Measurements from ENCODE around the gene BCL7B. TPM values are rescaled to one million over a fixed set of nuclear protein-coding genes. Genes with fewer than 3 reads are reported as not detected.
"Not testable (repeated sequence)": the region's sequence is repeated elsewhere in the genome, so short reads cannot be mapped to it uniquely, and the experiment has no call there.

Gene BCL7B
- polyA plus RNA-seq, result 10 to 100 TPM; 20.8 to 70.4 (median 68.8) TPM

- WGBS, 3 donors, result 4 to 8% (median 6%) methylated on average over 59 to 82 of the region's 83 CpGs
- peak within 1 kb of the TSS; percentile 98 for H3K27ac ChIP-seq (ENCODE audit: low read depth, low read length)
Observed at GRCh38 chr7:73557397-73558257, at the start of gene BCL7B. TSS of gene BCL7B (minus strand) at chr7:73557690. CDS start at chr7:73557578, 112 bp downstream.

- WGBS, 3 donors, result 71 to 77% (median 72%) methylated on average over 23 of the region's 23 CpGs
- H3K27ac ChIP-seq (ENCODE audit: low read depth, low read length), result no peak overlapping the region
Observed at GRCh38 chr7:73605601-73606220, 48.2 kb upstream of the BCL7B start.

GRCh38 chr7:73602721-73603651 is 45.5 kb upstream of the BCL7B start:
- 47 to 73% (median 72%) methylated on average over 22 of the region's 22 CpGs for WGBS, 3 donors
- H3K27ac ChIP-seq (ENCODE audit: low read depth, low read length), result no peak overlapping the region

GRCh38 chr7:73599916-73600315 is 42.4 kb upstream of the BCL7B start:
- WGBS, 3 donors, result 56 to 66% (median 63%) methylated on average over 7 of the region's 7 CpGs
- no peak overlapping the region for H3K27ac ChIP-seq (ENCODE audit: low read depth, low read length)

GRCh38 chr7:73599151-73599882 is 41.8 kb upstream of the BCL7B start:
- H3K27ac ChIP-seq (ENCODE audit: low read depth, low read length), result no peak overlapping the region
- WGBS, 3 donors, result 69 to 73% (median 72%) methylated on average over 13 of the region's 13 CpGs

GRCh38 chr7:73597978-73598782 is 40.7 kb upstream of the BCL7B start:
- H3K27ac ChIP-seq (ENCODE audit: low read depth, low read length), result no peak overlapping the region
- 87 to 92% (median 90%) methylated on average over 5 of the region's 5 CpGs for WGBS, 3 donors

- 67 to 77% (median 71%) methylated on average over 25 to 37 of the region's 37 CpGs for WGBS, 3 donors
Observed at GRCh38 chr7:73596191-73597065, 38.9 kb upstream of the BCL7B start.

GRCh38 chr7:73595358-73595757 is 37.9 kb upstream of the BCL7B start:
- WGBS, 3 donors, result 89 to 91% (median 90%) methylated on average over 9 of the region's 9 CpGs

More at GRCh38 chr7:73596191-73597065, 38.9 kb upstream of the BCL7B start:
- no peak overlapping the region for H3K27ac ChIP-seq (ENCODE audit: low read depth, low read length)

GRCh38 chr7:73593207-73594045 is 35.9 kb upstream of the BCL7B start:
- 75 to 79% (median 79%) methylated on average over 14 of the region's 14 CpGs for WGBS, 3 donors

More at GRCh38 chr7:73595358-73595757, 37.9 kb upstream of the BCL7B start:
- no peak overlapping the region for H3K27ac ChIP-seq (ENCODE audit: low read depth, low read length)

GRCh38 chr7:73586911-73587310 is 29.4 kb upstream of the BCL7B start:
- 94 to 96% (median 96%) methylated on average over 12 of the region's 12 CpGs for WGBS, 3 donors
- H3K27ac ChIP-seq (ENCODE audit: low read depth, low read length), result no peak overlapping the region

More at GRCh38 chr7:73593207-73594045, 35.9 kb upstream of the BCL7B start:
- H3K27ac ChIP-seq (ENCODE audit: low read depth, low read length), result no peak overlapping the region

GRCh38 chr7:73585196-73585595 is 27.7 kb upstream of the BCL7B start:
- H3K27ac ChIP-seq (ENCODE audit: low read depth, low read length), result no peak overlapping the region
- 74 to 83% (median 76%) methylated on average over 2 of the region's 2 CpGs for WGBS, 3 donors

GRCh38 chr7:73582664-73583202 is 25.2 kb upstream of the BCL7B start:
- WGBS, 3 donors, result 86 to 90% (median 89%) methylated on average over 6 of the region's 6 CpGs
- no peak overlapping the region for H3K27ac ChIP-seq (ENCODE audit: low read depth, low read length)

- WGBS, 3 donors, result 73 to 78% (median 75%) methylated on average over 7 to 9 of the region's 9 CpGs
- not testable (repeated sequence) for H3K27ac ChIP-seq (ENCODE audit: low read depth, low read length)
Observed at GRCh38 chr7:73581006-73581405, 23.5 kb upstream of the BCL7B start.

- WGBS, 3 donors, result 1% methylated on average over 61 to 75 of the region's 75 CpGs
- peak within 1 kb of the TSS; percentile 64 for H3K27ac ChIP-seq (ENCODE audit: low read depth, low read length)
Observed at GRCh38 chr7:73578342-73579128, 21.0 kb upstream of the BCL7B start, which contains the start of gene TBL2. TSS of gene TBL2 (minus strand) at chr7:73578579. CDS start at chr7:73578549, 30 bp downstream.
